Dedifferentiated amniotic fluid mesenchymal stem cell (primary cell): ENCODE measurements around the gene WDFY4.

Experiments
- DNase-seq: peaks from one replicate; pipeline ENCODE4 v3.0.0-alpha.2; 2016; ENCODE audit errors: extremely low spot score

WDFY4 gene

GRCh38 chr10:49024484-49024883, 339.8 kb downstream of the WDFY4 start:
- DNase-seq, result no peak

GRCh38 chr10:49025347-49025983, 340.8 kb downstream of the WDFY4 start:
- no peak for DNase-seq

GRCh38 chr10:49028639-49029038, 344.0 kb downstream of the WDFY4 start:
- DNase-seq, result no peak

GRCh38 chr10:49029666-49030065, 345.0 kb downstream of the WDFY4 start:
- DNase-seq, result no peak
